GM21423 (cell line): ENCODE data around the gene PRKAR1B.

Experiments
- ATAC-seq: cut with Tn5 transposase; IDR thresholded peaks from one replicate; pipeline ENCODE4 v1.9.1; 2021; ENCODE audit warnings: mild to moderate bottlenecking, moderate library complexity; ENCODE audit not compliant: unreplicated experiment

Gene PRKAR1B

GRCh38 chr7:501526-501925 lies 225.6 kb downstream of the PRKAR1B start:
- ATAC-seq, result no peak

- ATAC-seq, result no peak
Measured at GRCh38 chr7:500521-501420, 226.3 kb downstream of the PRKAR1B start.

GRCh38 chr7:499853-500485 lies 227.1 kb downstream of the PRKAR1B start:
- ATAC-seq, result no peak
